KMS-11 (cell line): ENCODE results near the gene PTPRR.

Source experiments
- H2AFZ ChIP-seq: fragments of 200-600 bp; sonication (generic); 2 replicates; pipeline ENCODE4 v1.6.1; 2016; ENCODE audit warnings: antibody characterized with exemption, mixed run types, low read depth
- H3K27ac ChIP-seq: fragments of 200-600 bp; sonication (generic); 2 replicates; pipeline ENCODE4 v1.6.1; 2016; ENCODE audit warnings: mild to moderate bottlenecking, mixed run types
- H3K27me3 ChIP-seq: fragments of 200-600 bp; sonication (generic); 2 replicates; pipeline ENCODE4 v1.6.1; 2017; ENCODE audit warnings: mild to moderate bottlenecking, low read depth, mixed run types, moderate library complexity; ENCODE audit not compliant: insufficient read depth
- H3K36me3 ChIP-seq: fragments of 200-600 bp; sonication (generic); 2 replicates; pipeline ENCODE4 v1.6.1; 2017; ENCODE audit warnings: mild to moderate bottlenecking, mixed run types; ENCODE audit not compliant: insufficient read depth
- H3K4me1 ChIP-seq: fragments of 200-600 bp; sonication (generic); 2 replicates; pipeline ENCODE4 v1.6.1; 2016; ENCODE audit warnings: mild to moderate bottlenecking, low read depth, mixed run types; ENCODE audit not compliant: poor library complexity, severe bottlenecking
- H3K4me2 ChIP-seq: fragments of 200-600 bp; sonication (generic); 2 replicates; pipeline ENCODE4 v1.7.0; 2016; ENCODE audit warnings: mild to moderate bottlenecking, mixed run types
- H3K4me3 ChIP-seq: fragments of 200-600 bp; sonication (generic); IDR thresholded peaks from 2 replicates; pipeline ENCODE4 v1.6.1; 2017; ENCODE audit warnings: low read depth, low read length, mixed read lengths; ENCODE audit not compliant: insufficient read depth
- H3K79me2 ChIP-seq: fragments of 200-600 bp; sonication (generic); 2 replicates; pipeline ENCODE4 v1.6.1; 2016; ENCODE audit warnings: low read depth, mixed run types; ENCODE audit not compliant: insufficient read depth
- H3K9ac ChIP-seq: fragments of 200-600 bp; sonication (generic); 2 replicates; pipeline ENCODE4 v1.6.1; 2016; ENCODE audit warnings: mild to moderate bottlenecking, mixed run types
- H4K20me1 ChIP-seq: fragments of 200-600 bp; sonication (generic); 2 replicates; pipeline ENCODE4 v1.6.1; 2016; ENCODE audit warnings: mild to moderate bottlenecking, mixed run types; ENCODE audit not compliant: insufficient read depth
- CTCF ChIP-seq: fragments of 200-600 bp; sonication (generic); conservative IDR thresholded peaks from 2 replicates; pipeline ENCODE4 v1.6.1; 2017; ENCODE audit warnings: low read depth, mild to moderate bottlenecking, antibody characterized with exemption, low read length, moderate library complexity, mixed read lengths

PTPRR gene

GRCh38 chr12:70920251-70920851 lies at the start of gene PTPRR:
PTPRR (minus strand) TSS chr12:70920738; CDS start chr12:70920390, 348 bp downstream.
- no peak for TF ChIP-seq CTCF
- Histone ChIP-seq H2AFZ (no peak within 1 kb of the TSS), H3K27ac (no peak within 1 kb of the TSS), H3K4me2 (no peak within 1 kb of the TSS), H3K4me3 (no peak within 1 kb of the TSS), H3K4me1 (no peaks in the 10 kb centered on the region), H4K20me1 (no peaks in the 10 kb centered on the region), H3K27me3 (no peaks in the 10 kb centered on the region), H3K9ac (no peak within 1 kb of the TSS), H3K36me3 (no peaks in the 10 kb centered on the region), H3K79me2 (no peaks in the 10 kb centered on the region)

GRCh38 chr12:70966996-70967790 lies 46.7 kb upstream of the PTPRR start:
- no peak overlapping the region for H3K27ac ChIP-seq
- no peak overlapping the region for H2AFZ ChIP-seq
- H3K4me1 ChIP-seq: no peaks in the 10 kb centered on the region
- H3K36me3 ChIP-seq: no peaks in the 10 kb centered on the region
- no peak for TF ChIP-seq CTCF
- H4K20me1 ChIP-seq: no peaks in the 10 kb centered on the region
- no peak overlapping the region for H3K9ac ChIP-seq
- no peak overlapping the region for H3K4me2 ChIP-seq
- H3K79me2 ChIP-seq: no peaks in the 10 kb centered on the region
- H3K4me3 ChIP-seq: no peak overlapping the region
- H3K27me3 ChIP-seq: no peaks in the 10 kb centered on the region

GRCh38 chr12:70966046-70966445 lies 45.5 kb upstream of the PTPRR start:
- Histone ChIP-seq H3K9ac (no peak overlapping the region), H3K4me1 (no peaks in the 10 kb centered on the region), H3K27me3 (no peaks in the 10 kb centered on the region), H3K27ac (no peak overlapping the region), H2AFZ (no peak overlapping the region), H3K36me3 (no peaks in the 10 kb centered on the region), H3K4me2 (no peak overlapping the region), H4K20me1 (no peaks in the 10 kb centered on the region), H3K4me3 (no peak overlapping the region), H3K79me2 (no peaks in the 10 kb centered on the region)
- TF ChIP-seq CTCF: no peak

GRCh38 chr12:70964867-70965510 lies 44.5 kb upstream of the PTPRR start:
- TF ChIP-seq CTCF: no peak
- Histone ChIP-seq H3K4me2 (no peak overlapping the region), H3K27ac (no peak overlapping the region), H4K20me1 (no peaks in the 10 kb centered on the region), H2AFZ (no peak overlapping the region), H3K27me3 (no peaks in the 10 kb centered on the region), H3K9ac (no peak overlapping the region), H3K4me1 (no peaks in the 10 kb centered on the region), H3K4me3 (no peak overlapping the region), H3K36me3 (no peaks in the 10 kb centered on the region), H3K79me2 (no peaks in the 10 kb centered on the region)
